HCT116 (cell line): ENCODE data around the gene ROS1.
"Not testable (repeated sequence)": the region's sequence is repeated elsewhere in the genome, so short reads cannot be mapped to it uniquely, and the experiment has no call there.

Experiments
- CTCF ChIP-seq, 3 experiments: fragments of 200-600 bp in 1 of 3; sonication (generic) in 1 of 3; IDR thresholded peaks in 2 of 3; conservative IDR thresholded peaks in 1 of 3; 2 replicates each; pipeline ENCODE4 v1.5.1; 2012 to 2017; ENCODE audit warnings: low read depth in 2 of 3, low read length in 2 of 3, antibody characterized with exemption in 1 of 3, borderline replicate concordance in 1 of 3, control low read depth in 1 of 3, mild to moderate bottlenecking in 1 of 3, mixed read lengths in 1 of 3, mixed run types in 1 of 3, moderate library complexity in 1 of 3; ENCODE audit not compliant: insufficient read depth in 1 of 3
- EZH2 ChIP-seq: fragments of 200-600 bp; sonication (generic); IDR thresholded peaks from 2 replicates; pipeline ENCODE4 v1.6.1; 2017; ENCODE audit warnings: antibody characterized with exemption, mixed run types
- EZH2phosphoT487 ChIP-seq: fragments of 200-600 bp; IDR thresholded peaks from 2 replicates; pipeline ENCODE4 v1.6.1; 2018; ENCODE audit warnings: antibody characterized with exemption, borderline replicate concordance
- JUND ChIP-seq: IDR thresholded peaks from 2 replicates; pipeline ENCODE4 v1.6.1; 2012
- POLR2A ChIP-seq: IDR thresholded peaks from 2 replicates; pipeline ENCODE4 v1.7.0; 2011; ENCODE audit warnings: borderline replicate concordance; ENCODE audit not compliant: insufficient read depth, insufficient read length; ENCODE audit errors: extremely low read depth
- POLR2AphosphoS5 ChIP-seq: IDR thresholded peaks from 2 replicates; pipeline ENCODE4 v1.6.1; 2011; ENCODE audit warnings: mild to moderate bottlenecking, low read depth, low read length, moderate library complexity
- REST ChIP-seq: IDR thresholded peaks from 2 replicates; pipeline ENCODE4 v1.6.1; 2012; ENCODE audit warnings: low read depth
- SP1 ChIP-seq: IDR thresholded peaks from 2 replicates; pipeline ENCODE4 v1.6.1; 2012; ENCODE audit warnings: low read depth
- YY1 ChIP-seq: IDR thresholded peaks from 2 replicates; pipeline ENCODE4 v1.6.1; 2011; ENCODE audit warnings: low read length, low read depth, moderate library complexity, mild to moderate bottlenecking; ENCODE audit not compliant: insufficient replicate concordance; ENCODE audit errors: extremely low read depth
- ZBTB33 ChIP-seq: IDR thresholded peaks from 2 replicates; pipeline ENCODE4 v1.6.1; 2011; ENCODE audit warnings: mild to moderate bottlenecking, low read length, moderate library complexity; ENCODE audit not compliant: insufficient replicate concordance; ENCODE audit errors: extremely low read depth

GRCh38 chr6:117244571-117244970 is 181.2 kb downstream of the ROS1 start:
- not testable (repeated sequence) for TF ChIP-seq EZH2; SP1; JUND; CTCF (IDR thresholded peaks at IDR 0.05 in 2 of 3, conservative IDR thresholded peaks at IDR 0.05 in 1 of 3; ENCODE audit: borderline replicate concordance in 1 of 3, insufficient read depth in 1 of 3, low read depth in 2 of 3, low read length in 2 of 3); POLR2A; YY1; REST; EZH2phosphoT487; POLR2AphosphoS5; ZBTB33
